Activated naive CD4-positive, alpha-beta T cell treated with anti-CD3 and anti-CD28 coated beads, Interleukin-2, amount 50 U/mL, for 72 hours (primary cell): Measurements from ENCODE around the gene AMACR. TPM values are rescaled to one million over a fixed set of nuclear protein-coding genes. Genes with fewer than 3 reads are reported as not detected.
"Not testable (repeated sequence)": the region's sequence is repeated elsewhere in the genome, so short reads cannot be mapped to it uniquely, and the experiment has no call there.

ENCODE experiments used
- ATAC-seq, 2 donors: fragments of 150-1000 bp; cut with Tn5 transposase; 2 replicates each; pipeline ENCODE4 v1.10.0; 2021; ENCODE audit warnings: mild to moderate bottlenecking in 2 of 2, moderate library complexity in 2 of 2
- DNase-seq, 2 donors: peaks; one replicate each; pipeline ENCODE4 v3.0.0; 2021 to 2022; ENCODE audit warnings: low spot score in 2 of 2
- H3K27ac Mint-ChIP-seq, 2 donors: one replicate each; pipeline ENCODE4 v1.8.0; 2022; ENCODE audit warnings: mild to moderate bottlenecking in 2 of 2, mixed read lengths in 2 of 2
- H3K36me3 Mint-ChIP-seq, 2 donors: one replicate each; pipeline ENCODE4 v1.8.0; 2022; ENCODE audit warnings: mixed read lengths in 2 of 2
- H3K9me3 Mint-ChIP-seq, 2 donors: one replicate each; pipeline ENCODE4 v1.8.0; 2022; ENCODE audit warnings: mixed read lengths in 2 of 2
- total RNA-seq, 2 donors: library from RNA; stranded (reverse); gene quantifications; one replicate each; pipeline ENCODE4 v1.2.3, GENCODE V29; 2022

AMACR gene
- total RNA-seq, 2 donors from 2014 or later = 4.0 to 5.2 TPM

- Mint-ChIP-seq H3K27ac (no peak overlapping the region), H3K36me3 (peaks cover 11 to 19% of the 10 kb centered on the region in 2 donors), H3K9me3 (peaks cover 0 to 10% of the 10 kb centered on the region in 2 donors)
- no peak for ATAC-seq
- no peak for DNase-seq
These were observed 9.4 kb upstream of the AMACR start for GRCh38 chr5:34017254-34017653.

- no peak for ATAC-seq
These were observed 8.9 kb upstream of the AMACR start for GRCh38 chr5:34016750-34017149.

DNA sequence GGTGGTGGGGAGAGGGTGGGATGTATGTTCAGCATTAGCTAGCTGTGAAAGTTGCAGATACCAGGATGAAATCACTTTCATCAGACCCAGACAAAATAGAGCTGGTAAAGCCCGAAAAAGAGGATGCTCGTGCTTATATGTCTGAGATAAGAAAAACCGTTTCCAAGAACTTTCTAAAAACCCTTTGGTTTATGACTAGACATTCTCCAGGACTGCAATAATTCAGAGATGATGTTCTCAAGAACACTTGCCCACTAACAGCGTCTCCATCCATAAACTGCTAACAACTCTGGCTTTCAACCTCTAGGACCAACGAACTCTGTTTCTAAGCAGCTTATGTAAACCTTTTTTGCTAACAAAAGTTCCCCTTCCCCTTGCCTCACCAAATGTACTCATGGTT lies 8.4 kb upstream of the AMACR start:
- no peak for DNase-seq

More at GRCh38 chr5:34016750-34017149, 8.9 kb upstream of the AMACR start:
- no peak for DNase-seq
- H3K36me3 Mint-ChIP-seq = peaks cover 11 to 19% of the 10 kb centered on the region in 2 donors
- H3K27ac Mint-ChIP-seq = no peak overlapping the region
- H3K9me3 Mint-ChIP-seq = peaks cover 0 to 10% of the 10 kb centered on the region in 2 donors

GRCh38 chr5:34015120-34015822 lies 7.4 kb upstream of the AMACR start:
- ATAC-seq = peak; percentile 91
- peaks cover 3 to 12% of the 10 kb centered on the region in 2 donors for H3K36me3 Mint-ChIP-seq
- peak; percentile 24 to 55 for DNase-seq
- H3K9me3 Mint-ChIP-seq = peaks cover 0 to 10% of the 10 kb centered on the region in 2 donors
- no peak overlapping the region for H3K27ac Mint-ChIP-seq

More for the DNA sequence above, 8.4 kb upstream of the AMACR start:
- peaks cover 11 to 16% of the 10 kb centered on the region in 2 donors for H3K36me3 Mint-ChIP-seq
- no peak for ATAC-seq
- H3K27ac Mint-ChIP-seq = no peak overlapping the region
- H3K9me3 Mint-ChIP-seq = peaks cover 0 to 10% of the 10 kb centered on the region in 2 donors

DNA sequence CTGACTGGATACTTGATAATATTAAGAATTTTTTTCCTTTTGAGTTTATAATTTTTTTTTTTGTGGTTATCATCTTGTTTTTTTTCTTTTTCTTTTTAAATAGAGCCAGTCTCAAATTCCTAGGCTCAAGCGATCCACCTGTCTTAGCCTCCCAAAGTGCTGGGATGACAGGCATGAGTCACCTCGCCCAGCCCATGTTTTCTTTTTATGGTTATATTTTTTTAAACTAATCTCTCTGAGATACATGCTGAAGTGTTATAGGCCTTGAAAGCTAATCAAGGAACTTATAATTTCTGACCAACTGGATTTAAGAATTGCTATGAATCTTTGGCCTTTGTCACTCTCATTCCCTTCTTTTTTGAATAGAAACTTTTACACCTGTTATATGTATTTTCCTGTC lies 6.8 kb upstream of the AMACR start:
- Mint-ChIP-seq H3K9me3 (peaks cover 0 to 10% of the 10 kb centered on the region in 2 donors), H3K36me3 (peaks cover 0 to 12% of the 10 kb centered on the region in 2 donors), H3K27ac (no peak overlapping the region)
- DNase-seq (no peak), ATAC-seq (no peak)

DNA sequence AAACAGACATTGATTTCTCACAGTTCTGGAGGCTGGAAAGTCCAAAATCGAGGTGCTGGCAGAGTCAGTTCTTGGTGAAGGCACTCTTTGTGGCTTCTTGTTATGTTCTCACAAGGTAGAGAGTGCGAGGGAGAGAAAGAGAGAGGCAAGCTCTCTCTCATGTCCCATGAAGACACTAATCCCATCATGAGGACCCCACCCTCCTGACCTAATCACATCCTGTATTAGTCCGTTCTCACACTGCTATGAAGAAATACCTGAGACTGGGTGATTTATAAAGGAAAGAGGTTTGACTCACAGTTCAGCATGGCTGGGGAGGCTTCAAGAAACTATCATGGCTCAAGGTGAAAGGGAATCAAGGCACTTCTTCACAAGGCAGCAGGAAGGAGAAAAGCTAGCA lies 5.7 kb upstream of the AMACR start:
- Mint-ChIP-seq H3K9me3 (peaks cover 0 to 10% of the 10 kb centered on the region in 2 donors), H3K27ac (no peak overlapping the region), H3K36me3 (peaks cover 0 to 12% of the 10 kb centered on the region in 2 donors)
- ATAC-seq = no peak
- no peak for DNase-seq

DNA sequence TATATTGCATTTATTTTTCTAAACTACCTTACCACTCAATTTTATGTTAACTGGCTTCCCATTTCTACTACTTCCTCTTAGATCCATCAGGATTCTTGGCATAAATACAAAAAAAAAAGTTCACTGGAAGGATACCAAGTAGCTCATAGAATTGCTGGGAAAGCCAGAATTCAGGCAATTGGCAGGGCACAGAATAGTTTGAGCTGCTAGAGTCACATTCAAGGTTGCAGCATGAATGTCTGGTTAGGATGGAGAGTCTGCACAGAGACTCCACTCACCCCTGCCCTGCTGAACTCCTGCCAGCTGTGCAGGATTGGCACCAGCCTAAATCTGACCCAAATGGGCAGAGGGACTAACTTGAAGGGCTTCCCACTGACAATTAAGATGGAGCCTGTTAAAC lies 4.9 kb upstream of the AMACR start:
- Mint-ChIP-seq H3K27ac (no peak overlapping the region), H3K9me3 (peaks cover 0 to 10% of the 10 kb centered on the region in 2 donors), H3K36me3 (peaks cover 0 to 12% of the 10 kb centered on the region in 2 donors)
- DNase-seq (no peak), ATAC-seq (no peak)

DNA sequence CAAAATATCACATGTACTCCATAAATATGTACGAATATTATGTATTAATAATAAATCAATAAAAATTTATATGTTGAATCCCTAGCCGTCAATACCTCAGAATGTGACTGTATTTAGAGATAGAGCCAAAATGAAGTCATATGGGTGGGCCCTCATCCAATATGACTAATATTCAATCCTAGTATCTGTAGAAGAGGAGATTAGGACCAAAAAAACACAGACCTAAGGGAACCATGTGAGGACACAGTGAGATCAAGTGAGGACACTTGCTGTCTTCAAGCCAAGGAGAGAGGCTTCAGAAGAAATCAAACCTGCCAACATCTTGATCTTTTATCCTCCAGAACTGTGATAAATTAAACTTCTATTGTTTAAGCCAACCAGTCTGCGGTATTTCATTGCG lies 3.7 kb upstream of the AMACR start:
- H3K36me3 Mint-ChIP-seq = peaks cover 8 to 12% of the 10 kb centered on the region in 2 donors
- DNase-seq (no peak), ATAC-seq (no peak)
- H3K27ac Mint-ChIP-seq = no peak overlapping the region
- H3K9me3 Mint-ChIP-seq = peaks cover 0 to 10% of the 10 kb centered on the region in 2 donors

- DNase-seq, H3K27ac Mint-ChIP-seq, ATAC-seq, H3K9me3 Mint-ChIP-seq: not testable (repeated sequence)
- H3K36me3 Mint-ChIP-seq = peaks cover 8 to 12% of the 10 kb centered on the region in 2 donors
These were observed 2.3 kb upstream of the AMACR start for GRCh38 chr5:34010146-34010545.

GRCh38 chr5:34009610-34010009 lies 1.8 kb upstream of the AMACR start:
- ATAC-seq = no peak
- DNase-seq = no peak
- no peak overlapping the region for H3K27ac Mint-ChIP-seq
- peaks cover 8 to 12% of the 10 kb centered on the region in 2 donors for H3K36me3 Mint-ChIP-seq
- peaks cover 0 to 10% of the 10 kb centered on the region in 2 donors for H3K9me3 Mint-ChIP-seq

- Mint-ChIP-seq H3K36me3 (peaks cover 8 to 9% of the 10 kb centered on the region in 2 donors), H3K9me3 (peaks cover 0 to 7% of the 10 kb centered on the region in 2 donors), H3K27ac (peak overlapping the region; percentile 82 to 93)
- no peak for ATAC-seq
- no peak for DNase-seq
These were observed 952 bp upstream of the AMACR start for GRCh38 chr5:34008802-34009201.

DNA sequence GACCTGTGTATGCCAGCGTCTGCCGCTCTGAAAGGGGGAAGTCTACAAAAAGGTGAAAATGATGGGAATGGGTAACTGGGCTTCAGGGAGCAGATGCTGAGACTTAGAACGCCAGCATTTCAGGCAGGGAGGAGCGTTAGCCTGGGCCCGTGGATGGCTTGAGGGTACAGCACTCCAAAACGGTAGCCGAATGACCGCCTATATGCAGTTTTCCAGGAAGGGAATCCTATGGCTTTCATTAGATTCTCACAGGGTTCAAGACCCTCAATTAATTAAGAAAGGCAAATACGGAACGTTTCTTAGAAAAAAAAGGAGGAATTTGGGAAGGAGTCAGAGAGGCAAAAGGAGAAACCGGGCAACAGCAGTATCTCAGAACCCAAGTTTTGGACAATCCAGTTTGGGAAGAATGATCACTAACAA lies 639 bp downstream of the AMACR start:
- DNase-seq (no peak), ATAC-seq (no peak)
- Mint-ChIP-seq H3K9me3 (no peaks in the 10 kb centered on the region), H3K27ac (peak overlapping the region; percentile 82 to 92), H3K36me3 (peaks cover 0 to 8% of the 10 kb centered on the region in 2 donors)

DNA sequence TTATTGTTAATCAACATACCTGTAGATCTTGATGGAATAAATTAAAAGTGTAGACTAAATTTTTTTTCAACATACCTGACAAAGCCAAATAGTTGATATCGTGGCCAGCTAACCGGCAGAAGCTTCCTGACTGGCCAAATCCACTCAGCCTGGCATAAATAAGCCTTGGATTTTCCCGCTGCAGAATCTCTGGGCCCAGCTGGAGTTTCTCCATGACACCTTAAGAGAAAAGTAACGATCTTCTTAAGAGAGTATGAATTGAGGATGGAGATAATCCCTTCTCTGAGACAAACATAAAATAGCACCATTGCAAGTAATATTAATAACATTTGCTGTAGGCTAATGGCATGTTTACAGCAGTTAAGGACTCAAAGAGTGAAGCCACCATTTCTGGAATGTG lies 2.2 kb downstream of the AMACR start:
- H3K36me3 Mint-ChIP-seq = peaks cover 0 to 8% of the 10 kb centered on the region in 2 donors
- no peak for ATAC-seq
- no peak for DNase-seq
- no peak overlapping the region for H3K27ac Mint-ChIP-seq
- H3K9me3 Mint-ChIP-seq = no peaks in the 10 kb centered on the region

DNA sequence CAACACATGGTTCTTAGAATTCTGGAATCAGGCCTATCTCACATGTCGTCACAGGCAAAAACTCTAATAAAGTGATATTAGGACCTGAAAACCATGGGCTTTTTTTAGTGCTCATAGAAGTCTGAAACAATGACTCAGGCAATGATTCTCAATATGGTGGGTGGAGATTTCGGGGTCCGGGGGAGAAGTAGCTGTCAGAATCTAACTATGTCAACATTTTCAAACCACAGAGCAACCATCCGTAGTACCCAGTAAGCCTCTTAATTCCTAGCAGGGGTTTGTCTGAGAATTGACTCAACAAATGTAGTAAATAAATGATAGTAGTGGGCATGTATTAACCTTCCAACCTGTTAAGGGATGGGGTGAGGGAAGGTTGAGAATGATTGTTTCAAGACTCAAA lies 2.6 kb downstream of the AMACR start:
- H3K9me3 Mint-ChIP-seq = no peaks in the 10 kb centered on the region
- peaks cover 0 to 8% of the 10 kb centered on the region in 2 donors for H3K36me3 Mint-ChIP-seq
- ATAC-seq = no peak
- DNase-seq = no peak
- H3K27ac Mint-ChIP-seq = no peak overlapping the region

- ATAC-seq = no peak
- H3K9me3 Mint-ChIP-seq = no peaks in the 10 kb centered on the region
- peaks cover 0 to 8% of the 10 kb centered on the region in 2 donors for H3K36me3 Mint-ChIP-seq
- H3K27ac Mint-ChIP-seq = no peak overlapping the region
- DNase-seq = no peak
These were observed 3.9 kb downstream of the AMACR start for GRCh38 chr5:34003941-34004340.

- Mint-ChIP-seq H3K27ac (no peak overlapping the region), H3K36me3 (peaks cover 0 to 8% of the 10 kb centered on the region in 2 donors), H3K9me3 (no peaks in the 10 kb centered on the region)
- no peak for ATAC-seq
- DNase-seq = no peak
These were observed 5.1 kb downstream of the AMACR start for GRCh38 chr5:34002629-34003328.

DNA sequence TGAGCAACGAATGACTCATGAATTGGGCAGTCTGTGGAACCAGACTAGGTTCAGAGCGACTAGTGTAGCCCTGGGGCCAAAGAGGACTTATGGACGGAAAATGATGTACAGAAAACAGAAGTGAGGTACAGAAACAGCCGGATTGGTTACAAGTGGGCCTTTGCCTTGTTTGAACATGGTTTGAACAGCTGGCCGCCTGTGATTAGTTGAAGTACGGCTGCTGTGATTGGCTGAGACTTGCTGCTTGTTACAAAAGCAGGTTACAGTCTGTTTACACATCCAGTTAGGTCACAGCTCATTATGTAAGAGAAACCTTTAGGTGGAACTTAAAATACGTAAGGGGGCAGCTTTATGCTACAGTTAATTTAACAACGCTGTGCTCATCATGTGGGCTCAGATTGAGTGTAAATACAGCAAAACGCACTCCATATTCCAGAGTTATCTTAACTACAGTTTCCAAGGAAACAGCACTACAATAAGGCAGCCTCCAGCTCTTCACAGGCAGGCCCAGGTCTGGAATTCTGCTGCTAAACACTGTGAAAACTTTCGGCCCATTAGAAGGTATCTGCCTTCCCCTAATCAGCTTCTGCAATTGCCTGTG lies 6.5 kb downstream of the AMACR start:
- Mint-ChIP-seq H3K27ac (no peak overlapping the region), H3K9me3 (no peaks in the 10 kb centered on the region), H3K36me3 (no peaks in the 10 kb centered on the region)
- ATAC-seq = no peak
- DNase-seq = no peak
